HG02763 (cell line): Measurements from ENCODE around the gene NONO.
"Not testable (repeated sequence)": the region's sequence is repeated elsewhere in the genome, so short reads cannot be mapped to it uniquely, and the experiment has no call there.

Source experiments
- ATAC-seq: cut with Tn5 transposase; IDR thresholded peaks from one replicate; pipeline ENCODE4 v1.9.1; 2021; ENCODE audit warnings: mild to moderate bottlenecking, moderate library complexity; ENCODE audit not compliant: unreplicated experiment

NONO gene, protein sequence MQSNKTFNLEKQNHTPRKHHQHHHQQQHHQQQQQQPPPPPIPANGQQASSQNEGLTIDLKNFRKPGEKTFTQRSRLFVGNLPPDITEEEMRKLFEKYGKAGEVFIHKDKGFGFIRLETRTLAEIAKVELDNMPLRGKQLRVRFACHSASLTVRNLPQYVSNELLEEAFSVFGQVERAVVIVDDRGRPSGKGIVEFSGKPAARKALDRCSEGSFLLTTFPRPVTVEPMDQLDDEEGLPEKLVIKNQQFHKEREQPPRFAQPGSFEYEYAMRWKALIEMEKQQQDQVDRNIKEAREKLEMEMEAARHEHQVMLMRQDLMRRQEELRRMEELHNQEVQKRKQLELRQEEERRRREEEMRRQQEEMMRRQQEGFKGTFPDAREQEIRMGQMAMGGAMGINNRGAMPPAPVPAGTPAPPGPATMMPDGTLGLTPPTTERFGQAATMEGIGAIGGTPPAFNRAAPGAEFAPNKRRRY

GRCh38 chrX:71283403-71284143, at the start of gene NONO:
Gene NONO, plus strand, starts transcription at chrX:71283635. Its CDS starts 7,003 bp downstream, at chrX:71290638.
- ATAC-seq: peak; percentile 81

- ATAC-seq: no peak
These were observed 48.0 kb upstream of the NONO start for GRCh38 chrX:71235482-71235881.

DNA sequence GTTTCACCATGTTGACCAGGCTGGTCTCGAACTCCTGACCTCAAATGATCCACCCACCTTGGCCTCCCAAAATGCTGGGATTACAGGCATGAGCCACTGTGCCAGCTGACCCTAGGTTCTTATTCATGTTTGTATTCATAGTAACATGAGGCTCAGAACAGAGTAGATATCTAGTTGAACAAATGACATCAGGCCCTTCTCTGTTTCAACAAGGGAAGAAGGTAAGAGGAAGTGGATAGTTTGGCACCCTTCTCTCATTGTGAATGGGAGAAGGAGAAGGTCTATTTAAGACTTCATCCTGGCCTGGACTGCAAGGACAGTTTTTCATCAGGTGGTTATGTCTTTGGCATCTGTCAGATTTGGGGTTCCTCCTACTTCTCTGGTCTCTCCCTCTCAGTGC, 46.6 kb upstream of the NONO start:
- ATAC-seq: no peak

GRCh38 chrX:71239781-71240180, 43.7 kb upstream of the NONO start:
- ATAC-seq: no peak

- ATAC-seq: no peak
These were observed 42.1 kb upstream of the NONO start for GRCh38 chrX:71241301-71241700.

GRCh38 chrX:71244359-71245128, 38.9 kb upstream of the NONO start:
- ATAC-seq: no peak

GRCh38 chrX:71245159-71245558, 38.3 kb upstream of the NONO start:
- ATAC-seq: no peak

- no peak for ATAC-seq
These were observed 32.6 kb upstream of the NONO start for GRCh38 chrX:71250841-71251240.

GRCh38 chrX:71251466-71251973, 31.9 kb upstream of the NONO start:
- ATAC-seq: no peak

DNA sequence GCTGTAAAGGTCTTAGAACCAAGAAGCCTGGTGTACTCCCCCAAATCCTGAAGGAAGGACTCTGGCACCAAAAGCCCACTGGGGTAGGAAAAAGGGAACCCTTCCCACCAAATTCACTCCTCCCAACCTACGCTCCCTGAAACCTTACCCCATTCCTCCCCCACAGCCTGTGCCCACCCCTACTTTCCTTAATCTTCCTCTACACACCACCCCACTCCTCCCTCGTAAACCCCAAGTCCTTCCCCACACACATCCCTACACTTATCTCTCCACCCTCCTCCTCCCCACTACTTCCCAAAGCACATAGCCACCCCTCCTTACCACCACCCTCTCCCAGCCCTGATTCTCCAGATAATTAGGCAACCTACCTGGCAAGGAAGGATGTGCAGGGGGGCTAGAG, 31.2 kb upstream of the NONO start:
- ATAC-seq: no peak

- no peak for ATAC-seq
These were observed 30.0 kb upstream of the NONO start for GRCh38 chrX:71253253-71254091.

- peak; percentile 76 for ATAC-seq
These were observed 29.1 kb upstream of the NONO start, which contains the start of gene ZMYM3 for GRCh38 chrX:71254092-71254963. Gene ZMYM3, minus strand, starts transcription at chrX:71254140. Its CDS starts 885 bp downstream, at chrX:71253255.

DNA sequence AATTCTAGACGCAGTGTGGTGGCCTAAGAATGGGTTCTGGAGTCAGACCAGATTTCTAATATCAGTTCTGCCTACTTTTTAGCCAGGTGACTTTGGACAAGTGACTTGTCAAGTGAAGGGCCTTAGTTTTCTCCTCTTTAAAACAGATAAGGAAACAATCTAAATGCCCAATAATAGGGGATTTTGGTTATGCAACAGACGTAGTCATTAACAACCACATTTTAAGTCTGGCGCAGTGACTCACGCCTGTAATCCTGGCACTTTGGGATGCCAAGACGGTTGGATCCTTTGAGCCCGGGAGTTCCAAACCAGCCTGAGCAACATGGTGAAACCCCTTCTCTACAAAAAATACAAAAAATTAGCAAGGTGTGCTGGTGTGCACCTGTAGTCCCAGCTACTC, 27.4 kb upstream of the NONO start:
- no peak for ATAC-seq

- no peak for ATAC-seq
These were observed 26.6 kb upstream of the NONO start for GRCh38 chrX:71256856-71257255.

GRCh38 chrX:71268624-71269023, 14.8 kb upstream of the NONO start:
- ATAC-seq: not testable (repeated sequence)

DNA sequence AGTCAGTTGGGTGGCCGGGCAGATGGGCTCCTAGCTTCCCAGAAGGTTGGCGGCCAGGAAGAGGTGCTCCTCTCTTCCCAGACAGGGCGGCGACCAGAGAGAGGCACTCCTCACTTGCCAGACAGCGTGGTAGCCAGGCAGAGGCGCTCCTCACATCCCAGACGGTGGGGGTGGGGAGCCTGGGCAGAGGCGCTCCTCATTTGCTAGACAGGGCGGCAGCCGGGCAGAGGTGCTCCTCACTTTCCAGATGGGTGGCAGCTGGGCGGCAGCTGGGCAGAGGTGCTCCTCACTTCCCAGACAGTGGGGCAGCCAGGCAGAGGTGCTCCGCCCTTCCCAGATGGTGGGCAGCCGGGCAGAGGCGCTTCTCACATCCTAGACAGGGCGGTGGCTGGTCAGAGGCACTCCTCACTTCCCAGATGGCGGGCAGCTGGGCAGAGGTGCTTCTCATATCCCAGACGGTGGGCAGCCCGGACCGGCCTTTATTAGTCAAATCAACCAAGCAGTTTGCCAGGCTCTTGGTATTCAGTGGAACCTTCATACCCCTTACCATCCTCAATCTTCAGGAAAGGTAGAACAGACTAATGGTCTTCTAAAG, 13.5 kb upstream of the NONO start:
- no peak for ATAC-seq

GRCh38 chrX:71272313-71272712, 11.1 kb upstream of the NONO start:
- ATAC-seq: not testable (repeated sequence)

- not testable (repeated sequence) for ATAC-seq
These were observed 2.1 kb upstream of the NONO start for GRCh38 chrX:71281300-71281699.
